GM15510 (cell line): Measurements from ENCODE around the gene KDM4C.

ENCODE experiments used
- POLR2A ChIP-seq: IDR thresholded peaks from 3 replicates; pipeline ENCODE4 v1.6.1; 2011; ENCODE audit warnings: borderline replicate concordance; ENCODE audit not compliant: insufficient read length; ENCODE audit errors: extremely low read depth

Gene KDM4C

DNA sequence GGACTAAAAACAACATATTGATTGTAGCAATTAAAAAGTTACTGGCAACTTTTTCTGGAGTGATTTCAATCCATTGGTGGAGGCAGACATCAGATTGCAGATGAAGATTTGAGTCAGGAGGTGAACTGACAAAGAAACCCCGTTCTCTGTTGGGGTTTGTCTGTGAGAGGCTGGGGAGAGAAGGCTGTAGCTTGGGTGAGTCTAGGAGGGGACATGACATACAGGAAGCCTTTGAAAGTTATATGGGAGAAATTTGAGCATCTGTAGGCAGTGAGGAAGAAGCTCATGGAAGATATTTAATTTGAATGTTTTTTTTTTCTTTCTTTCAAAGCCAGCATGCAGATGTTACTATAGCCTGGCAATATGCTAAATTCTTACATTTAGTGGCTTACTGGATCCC is 26.0 kb downstream of the KDM4C start:
- TF ChIP-seq POLR2A = no peak

DNA sequence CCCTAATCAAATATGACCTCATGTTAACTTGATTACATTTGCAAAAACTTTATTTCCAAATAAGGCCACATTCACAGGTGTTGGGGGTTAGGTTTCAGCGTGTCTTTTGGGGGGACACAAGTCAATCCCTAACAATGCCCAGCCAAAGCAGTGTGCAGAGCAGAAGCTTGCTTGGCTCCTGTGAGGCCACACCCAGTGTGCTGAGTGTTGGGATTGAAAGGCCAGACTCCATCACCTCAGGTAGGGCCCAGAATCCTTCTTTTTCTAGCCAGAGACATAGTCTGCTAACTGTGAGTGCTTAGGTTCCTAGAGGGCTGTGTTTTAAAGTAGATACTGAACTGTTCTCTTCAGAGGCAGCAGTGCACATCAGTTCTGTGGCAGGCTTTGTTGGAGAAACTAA is 27.9 kb downstream of the KDM4C start:
- TF ChIP-seq POLR2A = no peak

DNA sequence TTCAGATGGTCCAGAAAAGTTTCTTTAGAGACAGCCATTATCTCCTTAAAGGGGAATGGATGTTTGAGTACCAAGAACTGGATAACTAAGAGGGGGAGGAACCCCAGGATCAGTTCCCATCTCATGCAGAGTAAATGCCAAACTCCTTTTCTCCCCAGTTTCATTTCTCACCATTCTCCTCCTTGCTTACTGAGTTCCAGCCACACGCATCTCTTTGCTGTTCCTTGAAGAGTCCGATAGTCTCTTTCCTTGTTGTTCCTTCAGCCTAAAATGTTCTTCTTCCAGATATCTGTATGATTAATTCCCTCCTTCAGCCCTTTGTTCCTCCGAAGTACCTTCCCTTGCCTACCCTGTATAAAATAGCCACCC is 30.0 kb downstream of the KDM4C start:
- TF ChIP-seq POLR2A = no peak

DNA sequence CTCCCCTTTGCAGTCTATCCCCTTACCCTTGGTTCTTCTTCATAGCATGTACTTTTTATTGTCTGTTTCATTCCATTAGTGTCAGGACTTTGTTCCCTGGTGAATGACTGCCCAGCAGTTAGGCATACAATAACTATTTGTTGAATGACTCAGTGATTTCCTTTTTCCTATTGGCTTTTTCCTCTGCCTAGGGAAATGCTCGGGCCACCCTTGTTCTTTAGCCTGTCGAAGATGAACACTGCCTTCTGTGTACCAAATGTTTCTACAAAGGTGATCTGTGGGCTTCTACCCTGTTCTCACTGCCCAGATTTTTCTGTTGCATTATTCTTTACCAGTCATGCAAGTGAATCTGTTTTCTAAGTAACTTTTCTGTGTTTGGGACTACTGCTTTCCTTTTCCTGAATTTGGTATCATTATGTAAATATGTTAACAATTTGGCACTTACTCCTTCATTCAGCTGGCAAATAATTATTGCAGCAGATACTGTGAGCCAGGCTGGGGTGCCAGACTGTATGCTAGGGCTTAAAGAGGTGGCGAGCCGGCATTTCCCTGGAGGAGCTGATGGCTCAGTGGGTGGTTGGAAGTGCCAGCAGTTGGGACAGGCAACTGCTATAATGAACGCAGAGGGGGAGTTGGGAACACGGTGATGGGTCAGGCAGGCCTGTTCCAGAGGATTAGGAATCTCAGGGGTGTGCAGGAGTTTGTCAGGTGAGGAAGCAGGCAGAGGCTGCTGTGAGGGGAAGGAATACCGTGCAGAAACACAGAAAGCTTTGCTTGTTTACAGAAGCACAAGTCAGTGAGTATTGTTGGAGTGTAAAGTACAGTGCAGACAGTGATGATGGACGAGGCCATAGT is 30.6 kb downstream of the KDM4C start:
- TF ChIP-seq POLR2A = no peak

- no peak for TF ChIP-seq POLR2A
Observed at GRCh38 chr9:6790866-6791265, 33.1 kb downstream of the KDM4C start.

GRCh38 chr9:6793203-6793602 is 35.4 kb downstream of the KDM4C start:
- TF ChIP-seq POLR2A = no peak

DNA sequence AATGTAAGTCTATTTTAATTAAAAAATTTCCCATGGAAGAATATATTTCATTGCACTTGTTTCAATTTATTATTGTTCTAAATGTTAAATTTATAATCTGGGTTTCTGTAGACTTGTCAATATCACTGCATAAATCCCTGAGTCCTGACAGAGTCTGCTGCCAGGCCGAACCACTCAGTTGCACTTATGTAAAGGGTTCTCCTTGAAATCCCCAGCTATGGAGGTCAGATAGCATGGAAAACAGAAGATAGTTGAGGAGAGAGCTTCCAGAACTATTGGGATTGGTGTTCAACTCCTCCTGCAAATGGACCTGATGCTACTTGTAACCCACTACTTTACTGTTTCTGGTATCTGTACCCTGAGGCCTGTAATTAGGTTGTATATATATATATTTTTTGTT is 37.2 kb downstream of the KDM4C start:
- no peak for TF ChIP-seq POLR2A

DNA sequence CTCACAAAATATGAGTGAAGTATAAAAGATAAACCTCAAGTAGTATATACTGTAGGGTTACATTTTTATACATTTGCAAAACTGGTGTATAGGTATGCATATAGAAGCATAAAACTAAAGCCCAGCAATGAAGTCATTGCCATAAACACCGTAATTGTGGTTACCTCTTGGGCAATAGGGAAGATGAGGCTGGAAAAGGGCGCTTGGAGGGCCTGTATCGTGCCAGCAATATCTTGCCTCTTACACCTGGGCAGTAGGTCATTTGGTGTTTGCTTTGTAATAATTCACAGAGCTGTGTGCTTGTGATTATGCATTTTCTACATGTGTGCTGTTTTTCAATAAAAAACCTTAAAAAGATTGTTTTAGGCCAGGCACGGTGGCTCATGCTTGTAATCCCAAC is 45.2 kb downstream of the KDM4C start:
- no peak for TF ChIP-seq POLR2A

- TF ChIP-seq POLR2A = no peak
Observed at GRCh38 chr9:6805532-6805931, 47.8 kb downstream of the KDM4C start.

- no peak for TF ChIP-seq POLR2A
Observed at GRCh38 chr9:6811436-6811835, 53.7 kb downstream of the KDM4C start.

- no peak for TF ChIP-seq POLR2A
Observed at GRCh38 chr9:6816581-6816980, 58.8 kb downstream of the KDM4C start.

GRCh38 chr9:6818292-6818922 is 60.6 kb downstream of the KDM4C start:
- TF ChIP-seq POLR2A = no peak

DNA sequence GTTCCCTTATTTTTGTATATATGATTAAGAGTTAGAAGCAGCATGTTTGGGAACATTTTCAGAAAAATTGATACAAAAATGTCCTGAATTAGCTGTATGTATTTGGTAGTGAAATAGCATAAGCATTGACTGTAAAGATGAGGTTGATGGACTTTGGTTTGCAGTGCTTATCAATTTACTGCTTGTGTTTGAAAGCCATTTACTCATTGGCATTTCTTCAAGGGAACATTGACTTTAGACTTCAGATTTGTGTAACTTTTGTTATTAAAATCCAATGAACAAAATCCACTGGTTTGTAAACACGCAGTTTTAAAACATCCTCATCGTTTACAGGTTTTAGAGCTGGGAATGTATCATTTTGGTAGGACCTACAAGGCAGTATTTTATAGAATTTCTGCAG is 61.3 kb downstream of the KDM4C start:
- no peak for TF ChIP-seq POLR2A

DNA sequence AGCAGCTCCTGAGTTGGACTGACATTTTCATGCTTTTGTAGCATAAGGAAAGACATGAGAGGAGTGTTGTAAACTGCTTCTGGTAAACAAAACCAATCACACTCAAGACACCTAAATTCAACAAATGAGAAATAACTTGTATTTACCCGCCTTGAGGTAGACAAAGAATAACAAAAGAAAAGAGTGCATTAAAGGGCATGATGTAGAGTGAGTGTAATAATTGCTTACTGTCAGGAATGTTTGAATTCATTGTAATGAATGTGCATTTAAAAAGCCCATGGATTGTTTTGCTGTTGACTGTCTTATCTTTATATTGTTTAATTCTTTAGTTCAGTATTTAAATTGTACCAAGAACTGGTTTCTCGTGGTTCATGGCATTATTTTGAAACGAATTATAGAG is 61.8 kb downstream of the KDM4C start:
- no peak for TF ChIP-seq POLR2A

DNA sequence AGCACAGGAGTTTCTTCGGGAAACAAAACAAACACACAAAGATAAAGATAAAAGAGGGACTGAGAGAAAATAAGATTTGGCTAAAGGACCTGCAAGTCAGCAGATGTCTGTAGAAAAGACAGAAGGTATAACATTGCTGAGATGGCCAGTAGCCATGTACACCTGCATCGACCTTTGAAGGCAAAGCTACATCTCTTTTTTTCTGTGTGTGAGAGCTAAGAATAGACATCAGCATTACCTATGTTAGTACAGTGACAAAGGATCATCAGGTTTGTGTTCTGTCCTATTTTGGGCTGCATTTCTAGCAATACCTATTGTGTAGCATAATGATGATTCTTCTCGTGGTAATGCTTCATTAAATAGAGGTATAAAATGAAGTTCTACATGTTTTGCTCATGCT is 64.9 kb downstream of the KDM4C start:
- no peak for TF ChIP-seq POLR2A
